KBM-7 (cell line): Measurements from ENCODE around the gene SPINK2.

ENCODE experiments used
- DNase-seq: peaks from one replicate; pipeline ENCODE4 v3.0.0-alpha.2; 2015
- in situ Hi-C: fragments of 300-500 bp; cut with MboI; formaldehyde crosslinking; loops from 2 replicates; pipeline ENCODE4 v1.14.3; 2020; ENCODE audit warnings: low sequenced_read_pairs, low pct_unique_long_range_greater_than_20kb, mixed read lengths

SPINK2 gene

GRCh38 chr4:56760183-56760582 lies 61.3 kb downstream of the SPINK2 start:
- in situ Hi-C loops, result no loop called here
- no peak for DNase-seq
